IMR-90 (cell line): ENCODE data around the gene NRP1.

ENCODE experiments used
- CEBPB ChIP-seq: IDR thresholded peaks from 2 replicates; pipeline ENCODE4 v1.6.1; 2012; ENCODE audit warnings: low read depth, low read length, improper control_type of control experiment
- RAD21 ChIP-seq: IDR thresholded peaks from 2 replicates; pipeline ENCODE4 v1.6.1; 2012; ENCODE audit warnings: low read length, improper control_type of control experiment
- TF ChIP-seq, protein P1 (sequence below): conservative IDR thresholded peaks from 2 replicates; pipeline ENCODE4 v1.5.1; 2012; ENCODE audit warnings: mild to moderate bottlenecking, low read depth, low read length, improper control_type of control experiment

DNA sequence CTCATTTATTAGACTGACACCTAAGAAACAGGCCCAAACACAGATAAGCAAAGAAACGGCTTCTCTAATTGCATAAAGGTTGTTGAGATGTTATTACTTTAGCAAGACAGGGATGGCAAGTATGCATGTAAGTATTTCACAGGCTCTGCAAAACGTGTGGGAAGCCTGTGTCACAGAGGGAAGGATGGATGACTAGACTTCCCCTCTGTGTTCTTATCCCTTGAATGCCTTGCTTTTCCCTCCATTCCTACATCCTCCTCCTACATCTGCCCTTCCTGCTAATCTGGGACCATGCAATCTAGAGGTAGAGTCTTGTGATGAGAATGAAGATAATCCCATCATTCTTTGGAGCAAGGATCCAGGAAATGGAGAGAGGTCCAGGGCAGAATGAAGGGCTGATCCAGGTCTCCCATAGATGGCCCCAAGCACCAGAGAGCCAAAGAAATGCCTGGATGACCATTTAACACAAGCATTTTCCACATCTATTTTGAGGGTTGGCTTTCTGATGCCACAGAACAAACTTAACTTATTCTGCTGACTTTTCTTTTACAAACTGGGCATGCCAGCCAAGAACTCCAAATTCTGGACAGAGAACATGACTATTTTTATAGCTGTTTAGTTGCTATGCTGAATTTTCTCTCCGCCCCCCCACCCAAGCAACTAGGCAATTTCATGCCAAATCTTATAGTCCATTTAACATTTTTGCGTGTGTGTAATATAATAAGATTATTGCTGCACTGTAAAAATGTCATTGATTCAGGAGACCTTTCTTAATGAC lies 48.1 kb downstream of the NRP1 start:
- no peak for TF ChIP-seq RAD21
- TF ChIP-seq CEBPB = no peak
- TF ChIP-seq, protein P1, sequence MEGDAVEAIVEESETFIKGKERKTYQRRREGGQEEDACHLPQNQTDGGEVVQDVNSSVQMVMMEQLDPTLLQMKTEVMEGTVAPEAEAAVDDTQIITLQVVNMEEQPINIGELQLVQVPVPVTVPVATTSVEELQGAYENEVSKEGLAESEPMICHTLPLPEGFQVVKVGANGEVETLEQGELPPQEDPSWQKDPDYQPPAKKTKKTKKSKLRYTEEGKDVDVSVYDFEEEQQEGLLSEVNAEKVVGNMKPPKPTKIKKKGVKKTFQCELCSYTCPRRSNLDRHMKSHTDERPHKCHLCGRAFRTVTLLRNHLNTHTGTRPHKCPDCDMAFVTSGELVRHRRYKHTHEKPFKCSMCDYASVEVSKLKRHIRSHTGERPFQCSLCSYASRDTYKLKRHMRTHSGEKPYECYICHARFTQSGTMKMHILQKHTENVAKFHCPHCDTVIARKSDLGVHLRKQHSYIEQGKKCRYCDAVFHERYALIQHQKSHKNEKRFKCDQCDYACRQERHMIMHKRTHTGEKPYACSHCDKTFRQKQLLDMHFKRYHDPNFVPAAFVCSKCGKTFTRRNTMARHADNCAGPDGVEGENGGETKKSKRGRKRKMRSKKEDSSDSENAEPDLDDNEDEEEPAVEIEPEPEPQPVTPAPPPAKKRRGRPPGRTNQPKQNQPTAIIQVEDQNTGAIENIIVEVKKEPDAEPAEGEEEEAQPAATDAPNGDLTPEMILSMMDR = no peak
